ENCODE measurements around the gene ATL3.
"Not testable (repeated sequence)": the region's sequence is repeated elsewhere in the genome, so short reads cannot be mapped to it uniquely, and the experiment has no call there.

The ATL3 gene

GRCh38 chr11:63681321-63682065 is 10.3 kb upstream of the ATL3 start, which contains the start of gene RTN3:
Gene RTN3 (plus strand): TSS chr11:63681500. CDS start chr11:63681637, 137 bp downstream.
- DNase-seq = peak; percentile 92

- no peak for DNase-seq
Measured at GRCh38 chr11:63680834-63681320, 9.7 kb upstream of the ATL3 start.

GRCh38 chr11:63673579-63673978 is 2.4 kb upstream of the ATL3 start:
- DNase-seq = no peak

- no peak for DNase-seq
Measured at GRCh38 chr11:63672936-63673539, 1.9 kb upstream of the ATL3 start.

GRCh38 chr11:63672156-63672463 is 934 bp upstream of the ATL3 start:
- DNase-seq = no peak

GRCh38 chr11:63670433-63671321 is 499 bp downstream of the ATL3 start:
- peak; percentile 39 for DNase-seq

- DNase-seq = no peak
Measured at GRCh38 chr11:63670096-63670432, 1.1 kb downstream of the ATL3 start.

GRCh38 chr11:63667995-63668795 is 3.0 kb downstream of the ATL3 start:
- no peak for DNase-seq

GRCh38 chr11:63666874-63667273 is 4.3 kb downstream of the ATL3 start:
- DNase-seq = no peak

GRCh38 chr11:63663809-63664208 is 7.4 kb downstream of the ATL3 start:
- no peak for DNase-seq

- no peak for DNase-seq
Measured at GRCh38 chr11:63660972-63661371, 10.2 kb downstream of the ATL3 start.

- DNase-seq = no peak
Measured at GRCh38 chr11:63652671-63653070, 18.5 kb downstream of the ATL3 start.

GRCh38 chr11:63643205-63643604 is 28.0 kb downstream of the ATL3 start:
- DNase-seq = no peak

GRCh38 chr11:63641727-63642126 is 29.4 kb downstream of the ATL3 start:
- no peak for DNase-seq

- no peak for DNase-seq
Measured at GRCh38 chr11:63639199-63639832, 31.9 kb downstream of the ATL3 start.

GRCh38 chr11:63638436-63638835 is 32.7 kb downstream of the ATL3 start:
- not testable (repeated sequence) for DNase-seq

- DNase-seq = no peak
Measured at GRCh38 chr11:63635762-63636465, 35.3 kb downstream of the ATL3 start.

GRCh38 chr11:63629426-63629825 is 41.8 kb downstream of the ATL3 start:
- DNase-seq = no peak

GRCh38 chr11:63623513-63624140 is 47.5 kb downstream of the ATL3 start:
- DNase-seq = no peak

- no peak for DNase-seq
Measured at GRCh38 chr11:63622323-63622722, 48.9 kb downstream of the ATL3 start.

GRCh38 chr11:63621071-63621470 is 50.1 kb downstream of the ATL3 start:
- peak; percentile 48 for DNase-seq
